Left hindlimb (tissue), 1 donor: ENCODE data around the gene SPR.
"Not testable (repeated sequence)": the region's sequence is repeated elsewhere in the genome, so short reads cannot be mapped to it uniquely, and the experiment has no call there.

Experiments used
- DNase-seq: peaks from one replicate; pipeline ENCODE4 v3.0.0-alpha.2; 2018

Gene SPR

GRCh38 chr2:72889991-72890390 is 2.8 kb downstream of the SPR start:
- no peak for DNase-seq

GRCh38 chr2:72891091-72891818 is 4.0 kb downstream of the SPR start:
- DNase-seq, result no peak

DNA sequence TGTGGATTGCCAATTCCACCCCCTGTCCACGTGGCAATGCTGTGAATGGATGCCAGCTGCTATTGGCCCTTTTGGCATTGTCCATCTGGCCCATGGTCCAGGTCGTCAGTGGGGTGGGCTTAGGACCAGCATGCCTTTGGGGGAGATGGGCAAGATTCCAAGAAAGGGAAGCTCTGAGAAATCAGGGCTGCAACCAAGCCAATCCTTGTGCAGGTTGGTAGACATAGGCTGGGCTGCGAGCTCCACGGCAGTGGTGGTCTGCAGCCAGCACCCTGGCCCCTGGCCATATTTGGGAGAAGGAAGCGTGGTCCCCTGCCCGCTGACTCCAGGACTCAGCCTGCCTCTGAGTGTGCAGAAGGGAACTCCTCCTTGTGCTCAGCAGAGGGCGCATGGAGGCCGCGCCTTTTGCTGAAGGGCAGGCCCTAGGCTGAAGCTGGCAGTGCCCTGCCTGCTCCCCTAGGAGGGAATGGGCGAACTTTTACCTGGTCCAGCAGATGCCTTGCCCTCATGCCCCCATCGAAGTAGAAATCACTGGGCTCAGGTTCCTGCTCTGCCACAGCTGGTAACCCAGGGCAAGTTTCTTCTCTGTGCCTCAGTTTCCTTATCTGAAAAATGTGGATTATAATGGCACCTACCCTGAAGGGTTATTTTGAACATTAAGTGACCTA is 5.4 kb downstream of the SPR start:
- peak; percentile 69 for DNase-seq

GRCh38 chr2:72893594-72894319 is 6.5 kb downstream of the SPR start:
- DNase-seq, result peak; percentile 64

- no peak for DNase-seq
These were observed 7.3 kb downstream of the SPR start for GRCh38 chr2:72894514-72894913.

DNA sequence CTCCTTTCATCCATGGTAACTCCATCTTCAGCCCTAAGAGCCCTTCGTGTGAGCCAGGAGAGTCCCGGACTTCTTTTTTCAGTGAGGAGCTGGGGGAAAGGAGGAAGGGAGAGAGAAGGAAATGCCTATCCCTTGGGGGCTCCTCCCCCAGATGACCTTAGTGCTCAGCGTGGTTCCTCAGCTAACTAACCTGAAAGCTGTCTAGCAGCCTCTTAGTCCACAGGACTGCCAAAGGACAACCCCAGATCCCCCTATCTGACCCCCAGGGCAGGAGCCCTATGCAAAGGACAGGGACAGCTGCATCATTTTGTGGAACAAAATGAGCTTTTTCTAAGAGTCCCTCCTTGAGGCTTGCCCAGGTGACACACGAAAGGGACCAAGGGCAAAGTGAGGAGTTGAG is 7.9 kb downstream of the SPR start:
- DNase-seq, result no peak

GRCh38 chr2:72895759-72896281 is 8.6 kb downstream of the SPR start:
- DNase-seq, result no peak

DNA sequence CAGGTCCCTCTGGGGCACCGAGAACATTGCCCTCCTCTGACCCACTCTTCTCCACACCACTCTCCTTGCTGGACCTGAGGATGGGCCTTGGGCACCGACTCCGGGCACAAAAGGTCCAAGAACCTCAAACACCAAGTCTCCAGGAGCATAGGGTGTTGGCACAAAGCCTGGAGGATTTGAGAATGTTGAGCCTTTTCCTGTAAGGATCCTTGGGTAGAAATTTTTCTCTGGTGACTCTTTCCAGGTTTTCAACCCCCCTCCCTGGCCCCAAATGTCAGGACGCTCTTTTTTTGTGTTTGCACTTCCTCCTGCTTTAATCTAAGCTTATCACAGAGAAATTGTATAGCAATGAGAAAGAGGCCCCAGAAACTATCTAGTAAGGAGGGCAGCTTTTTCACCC is 9.2 kb downstream of the SPR start:
- DNase-seq, result no peak

DNA sequence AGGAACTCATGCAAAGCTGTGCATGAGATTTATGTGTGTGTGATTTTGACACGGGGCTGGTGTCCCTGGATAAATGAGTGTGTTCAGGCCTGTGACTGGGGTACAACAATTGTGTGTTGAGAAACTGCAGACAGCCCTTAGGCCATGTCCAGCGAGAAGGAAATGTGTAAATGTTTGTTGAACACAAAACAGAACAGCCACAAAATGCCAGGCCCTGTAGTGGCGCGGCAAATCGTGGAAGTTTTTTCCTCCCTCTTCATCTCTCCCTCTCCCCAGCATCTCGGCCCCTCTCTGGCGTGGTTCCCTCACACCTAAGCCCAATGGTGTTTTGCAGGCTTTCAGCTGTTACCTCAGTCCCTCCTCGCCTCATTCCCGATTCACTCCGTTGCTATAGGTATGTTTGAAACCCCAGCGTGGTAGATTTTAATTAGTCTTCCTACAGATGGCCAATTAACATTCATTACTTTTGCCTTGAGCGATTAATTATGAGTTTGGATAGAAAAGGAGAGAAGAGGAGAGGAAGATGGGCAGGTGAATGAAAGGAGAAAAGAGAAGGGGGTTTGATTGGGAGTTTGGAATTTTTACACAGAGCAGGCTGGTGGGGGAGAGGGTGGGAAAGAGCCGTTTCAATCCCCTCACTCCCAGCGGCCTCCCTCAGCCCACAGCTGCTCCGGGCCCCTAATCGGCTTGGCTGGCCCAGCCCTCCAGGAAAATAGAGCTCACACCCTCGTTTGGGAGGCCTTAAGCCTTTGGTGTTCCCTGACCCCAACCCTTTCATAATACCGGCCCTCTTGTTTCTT is 10.8 kb downstream of the SPR start:
- DNase-seq, result no peak

- no peak for DNase-seq
These were observed 11.3 kb downstream of the SPR start for GRCh38 chr2:72898585-72898906.

DNA sequence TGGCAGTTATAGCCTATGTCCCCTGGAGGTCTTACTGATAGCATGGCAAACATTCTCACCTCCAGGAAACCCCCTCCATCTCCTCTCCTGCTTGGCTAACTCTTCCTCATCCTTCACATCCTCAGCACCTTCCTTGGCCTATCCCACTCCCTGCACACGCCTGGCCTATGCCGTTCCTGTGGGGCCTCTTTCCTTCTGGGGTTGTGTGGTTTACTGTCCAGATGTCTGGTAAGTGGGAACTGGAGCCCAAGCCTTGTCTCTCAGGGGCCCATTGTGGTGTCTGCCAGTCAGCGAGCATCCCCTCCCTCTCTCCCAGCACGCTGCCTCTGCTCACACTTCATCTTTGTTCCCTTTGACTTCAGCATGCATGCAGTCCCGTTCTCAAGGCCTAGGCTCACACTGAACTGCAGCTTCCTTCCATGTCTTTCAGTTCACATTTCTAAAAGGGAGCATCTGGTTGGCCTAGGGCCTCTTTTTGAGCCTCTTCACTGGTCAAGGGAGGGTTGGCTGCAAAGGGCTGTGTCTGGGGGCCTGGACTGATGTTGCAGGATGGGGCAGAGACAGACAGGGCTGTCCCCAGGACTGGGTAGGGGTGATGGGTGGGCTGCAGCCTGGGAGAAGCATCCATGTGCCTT is 13.1 kb downstream of the SPR start:
- DNase-seq, result no peak

DNA sequence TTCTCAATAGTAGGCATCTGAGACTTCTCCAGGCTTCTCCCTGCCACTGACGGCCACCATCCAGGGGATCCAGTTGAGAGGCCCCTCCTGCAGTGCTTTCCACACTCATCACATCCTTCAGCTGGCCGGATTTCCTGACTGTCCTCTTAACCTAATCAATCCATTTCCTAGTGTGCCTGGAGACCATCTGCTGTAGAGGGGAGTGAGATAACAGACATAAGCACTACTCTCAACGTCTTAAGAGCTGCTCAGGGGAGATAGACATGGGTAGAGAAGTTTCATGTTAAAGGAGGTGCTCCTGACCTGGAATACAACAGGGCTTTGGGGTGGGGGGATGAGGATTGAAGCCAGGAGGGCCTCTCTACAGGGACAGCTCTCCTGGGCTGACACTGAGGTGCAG is 14.2 kb downstream of the SPR start:
- DNase-seq, result no peak

DNA sequence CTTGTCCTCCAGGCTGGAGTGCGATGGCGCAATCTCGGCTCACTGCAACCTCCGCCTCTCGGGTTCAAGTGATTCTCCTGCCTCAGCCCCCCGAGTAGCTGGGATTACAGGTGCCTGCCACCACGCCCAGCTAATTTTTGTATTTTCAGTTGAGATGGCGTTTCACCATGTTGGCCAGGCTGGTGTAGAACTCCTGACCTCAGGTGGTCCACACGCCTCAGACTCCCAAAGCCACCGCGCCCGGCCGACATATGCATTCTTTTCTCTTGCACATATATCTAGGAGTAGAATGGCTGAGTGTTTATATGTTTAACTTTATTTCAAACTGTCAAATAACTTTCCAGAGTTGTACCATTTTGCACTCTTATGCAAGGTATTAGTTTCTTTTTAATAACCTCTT is 20.2 kb downstream of the SPR start:
- DNase-seq, result not testable (repeated sequence)

- no peak for DNase-seq
These were observed 21.5 kb downstream of the SPR start for GRCh38 chr2:72908741-72909140.

GRCh38 chr2:72911256-72911655 is 24.0 kb downstream of the SPR start:
- DNase-seq, result no peak

- no peak for DNase-seq
These were observed 26.4 kb downstream of the SPR start for GRCh38 chr2:72913486-72914205.

- no peak for DNase-seq
These were observed 27.0 kb downstream of the SPR start for GRCh38 chr2:72914206-72914559.

- no peak for DNase-seq
These were observed 27.5 kb downstream of the SPR start for GRCh38 chr2:72914589-72915319.

- no peak for DNase-seq
These were observed 28.2 kb downstream of the SPR start for GRCh38 chr2:72915320-72915906.

GRCh38 chr2:72915907-72916742 is 28.9 kb downstream of the SPR start:
- DNase-seq, result no peak
